Neural progenitor cell (in vitro differentiated cells): ENCODE results near the gene KCNH1. TPM values are rescaled to one million over a fixed set of nuclear protein-coding genes. Genes with fewer than 3 reads are reported as not detected.

Experiments
- DNase-seq: peaks from one replicate; pipeline ENCODE4 v3.0.0-alpha.2; 2016; ENCODE audit warnings: low spot score
- H2AFZ ChIP-seq: fragments of 200-600 bp; sonication (generic); replicated peaks from 2 replicates; pipeline ENCODE4 v1.6.1; 2016; ENCODE audit warnings: antibody characterized with exemption
- H3F3A ChIP-seq: fragments of 200-600 bp; sonication (generic); 2 replicates; pipeline ENCODE4 v1.6.1; 2016; ENCODE audit warnings: antibody characterized with exemption, low read depth
- H3K27ac ChIP-seq: fragments of 200-600 bp; sonication (generic); 2 replicates; pipeline ENCODE4 v1.5.1; 2016; ENCODE audit warnings: mild to moderate bottlenecking
- H3K27me3 ChIP-seq: fragments of 200-600 bp; sonication (generic); 2 replicates; pipeline ENCODE4 v1.6.1; 2016; ENCODE audit warnings: mild to moderate bottlenecking, moderate library complexity
- H3K36me3 ChIP-seq: fragments of 200-600 bp; sonication (generic); 2 replicates; pipeline ENCODE4 v1.5.1; 2016
- H3K4me1 ChIP-seq: fragments of 200-600 bp; sonication (generic); 2 replicates; pipeline ENCODE4 v1.6.1; 2016; ENCODE audit warnings: mixed run types
- H3K4me2 ChIP-seq: fragments of 200-600 bp; sonication (generic); 2 replicates; pipeline ENCODE4 v1.6.1; 2016
- H3K4me3 ChIP-seq: fragments of 200-600 bp; sonication (generic); 2 replicates; pipeline ENCODE4 v1.5.1; 2016
- H3K79me2 ChIP-seq: fragments of 200-600 bp; sonication (generic); 2 replicates; pipeline ENCODE4 v1.6.1; 2016; ENCODE audit warnings: low read depth
- H3K9ac ChIP-seq: fragments of 200-600 bp; sonication (generic); 2 replicates; pipeline ENCODE4 v1.6.1; 2016
- H3K9me3 ChIP-seq: fragments of 200-600 bp; sonication (generic); 2 replicates; pipeline ENCODE4 v1.5.1; 2016; ENCODE audit warnings: low read depth
- H4K20me1 ChIP-seq: fragments of 200-600 bp; sonication (generic); 2 replicates; pipeline ENCODE4 v1.6.1; 2016; ENCODE audit warnings: low read depth
- H3K27ac Mint-ChIP-seq: 3 replicates; pipeline ENCODE4 v1.8.0; 2021; ENCODE audit warnings: mixed read lengths
- H3K27me3 Mint-ChIP-seq: 2 replicates; pipeline ENCODE4 v1.8.0; 2022; ENCODE audit warnings: low read depth, mild to moderate bottlenecking, inconsistent platforms, moderate library complexity, mixed read lengths; ENCODE audit not compliant: insufficient read depth
- H3K36me3 Mint-ChIP-seq: 3 replicates; pipeline ENCODE4 v1.8.0; 2021; ENCODE audit warnings: mixed read lengths
- H3K4me1 Mint-ChIP-seq: 3 replicates; pipeline ENCODE4 v1.8.0; 2021; ENCODE audit warnings: mixed read lengths
- H3K4me3 Mint-ChIP-seq: 3 replicates; pipeline ENCODE4 v1.8.0; 2021; ENCODE audit warnings: mild to moderate bottlenecking, moderate library complexity, mixed read lengths
- H3K9me3 Mint-ChIP-seq: 3 replicates; pipeline ENCODE4 v1.8.0; 2020; ENCODE audit warnings: mixed read lengths
- CTCF ChIP-seq: fragments of 200-600 bp; sonication (generic); IDR thresholded peaks from 2 replicates; pipeline ENCODE4 v1.5.1; 2017; ENCODE audit warnings: antibody characterized with exemption, mild to moderate bottlenecking
- EZH2 ChIP-seq: fragments of 200-600 bp; sonication (generic); IDR thresholded peaks from 2 replicates; pipeline ENCODE4 v1.6.1; 2017; ENCODE audit warnings: antibody characterized with exemption, mild to moderate bottlenecking, moderate library complexity
- EZH2phosphoT487 ChIP-seq: fragments of 200-600 bp; sonication (generic); IDR thresholded peaks from 2 replicates; pipeline ENCODE4 v1.6.1; 2017; ENCODE audit warnings: antibody characterized with exemption
- total RNA-seq: library from RNA; depleted of rRNA; stranded (reverse); fragments of >200 nt; gene quantifications from 2 replicates; pipeline ENCODE4 v1.2.3, GENCODE V29; 2015; ENCODE audit warnings: low replicate concordance

KCNH1 gene
- total RNA-seq, 1 donor from 2014 or later = 1.6 TPM

GRCh38 chr1:210715072-210715471 lies 418.9 kb downstream of the KCNH1 start:
- Histone ChIP-seq H3K9me3 (no peaks in the 10 kb centered on the region), H3K36me3 (no peaks in the 10 kb centered on the region), H4K20me1 (no peaks in the 10 kb centered on the region), H2AFZ (no peak overlapping the region), H3F3A (no peaks in the 10 kb centered on the region), H3K4me2 (no peak overlapping the region), H3K4me1 (no peaks in the 10 kb centered on the region), H3K9ac (no peak overlapping the region), H3K79me2 (no peaks in the 10 kb centered on the region), H3K27ac (no peak overlapping the region), H3K4me3 (no peak overlapping the region), H3K27me3 (no peaks in the 10 kb centered on the region)
- no peaks in the 10 kb centered on the region for H3K27me3 Mint-ChIP-seq
- no peak overlapping the region for H3K27ac Mint-ChIP-seq
- no peak for DNase-seq
- H3K4me1 Mint-ChIP-seq = no peaks in the 10 kb centered on the region
- no peaks in the 10 kb centered on the region for H3K36me3 Mint-ChIP-seq
- no peak overlapping the region for H3K4me3 Mint-ChIP-seq
- TF ChIP-seq EZH2 (no peak), CTCF (no peak), EZH2phosphoT487 (no peak)
- H3K9me3 Mint-ChIP-seq = no peaks in the 10 kb centered on the region

- H3K36me3 ChIP-seq = no peaks in the 10 kb centered on the region
These were observed 421.9 kb downstream of the KCNH1 start for GRCh38 chr1:210711825-210712612.

DNA sequence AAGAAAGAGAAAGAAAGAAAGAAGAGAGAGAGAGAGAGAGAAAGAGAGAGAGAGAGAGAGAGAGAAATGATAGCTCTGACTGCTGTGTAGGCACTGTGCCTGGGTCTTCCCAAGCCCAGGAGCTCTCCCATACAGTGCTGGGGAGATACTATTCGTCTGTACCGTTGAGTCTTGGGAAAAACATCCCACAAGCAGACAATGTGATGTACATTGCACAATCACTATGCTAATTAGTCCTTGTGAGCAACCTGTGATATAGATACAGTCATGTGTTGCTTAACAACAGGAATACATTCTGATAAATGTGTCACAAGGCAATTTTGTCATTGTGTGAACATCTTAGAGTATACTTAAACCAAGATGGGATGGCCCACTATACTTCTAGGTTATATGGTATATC lies 424.2 kb downstream of the KCNH1 start:
- Mint-ChIP-seq H3K27ac (no peak overlapping the region), H3K4me1 (peaks cover 17% of the 10 kb centered on the region), H3K36me3 (no peaks in the 10 kb centered on the region), H3K9me3 (no peaks in the 10 kb centered on the region), H3K27me3 (peaks cover 4% of the 10 kb centered on the region), H3K4me3 (no peak overlapping the region)
- H3K4me2 ChIP-seq = no peak overlapping the region
- H4K20me1 ChIP-seq = no peaks in the 10 kb centered on the region
- no peak overlapping the region for H3K27ac ChIP-seq
- no peak overlapping the region for H3K9ac ChIP-seq
- H3K79me2 ChIP-seq = no peaks in the 10 kb centered on the region
- no peak overlapping the region for H2AFZ ChIP-seq
- H3K36me3 ChIP-seq = no peaks in the 10 kb centered on the region
- no peaks in the 10 kb centered on the region for H3K9me3 ChIP-seq
- peaks cover 19% of the 10 kb centered on the region for H3K4me1 ChIP-seq
- no peaks in the 10 kb centered on the region for H3K27me3 ChIP-seq
- H3F3A ChIP-seq = peaks cover 13% of the 10 kb centered on the region
- no peak overlapping the region for H3K4me3 ChIP-seq
- no peak for DNase-seq
- TF ChIP-seq CTCF = no peak
- no peak for TF ChIP-seq EZH2phosphoT487

More at GRCh38 chr1:210711825-210712612, 421.9 kb downstream of the KCNH1 start:
- no peaks in the 10 kb centered on the region for H4K20me1 ChIP-seq
- peaks cover 16% of the 10 kb centered on the region for H3K4me1 ChIP-seq
- H3K4me2 ChIP-seq = no peak overlapping the region
- H3K27me3 Mint-ChIP-seq = no peaks in the 10 kb centered on the region
- no peak overlapping the region for H2AFZ ChIP-seq
- no peak overlapping the region for H3K4me3 Mint-ChIP-seq
- H3K36me3 Mint-ChIP-seq = no peaks in the 10 kb centered on the region
- H3F3A ChIP-seq = peaks cover 12% of the 10 kb centered on the region
- no peak overlapping the region for H3K9ac ChIP-seq
- H3K27me3 ChIP-seq = no peaks in the 10 kb centered on the region
- TF ChIP-seq EZH2 (no peak), CTCF (peak; percentile 32)
- H3K27ac Mint-ChIP-seq = no peak overlapping the region
- no peak for DNase-seq
- peaks cover 17% of the 10 kb centered on the region for H3K4me1 Mint-ChIP-seq
- no peak overlapping the region for H3K27ac ChIP-seq
- H3K9me3 ChIP-seq = no peaks in the 10 kb centered on the region
- H3K79me2 ChIP-seq = no peaks in the 10 kb centered on the region
- no peaks in the 10 kb centered on the region for H3K9me3 Mint-ChIP-seq
- H3K4me3 ChIP-seq = no peak overlapping the region
